ENCODE measurements around the gene MED15.

Gene MED15

GRCh38 chr22:20573833-20574615, 66.6 kb downstream of the MED15 start:
- TF ChIP-seq CTCF (IDR thresholded peaks at IDR 0.05; ENCODE audit: control extremely low read depth, extremely low read depth, low read depth, missing control alignments): no peak
- DNase-seq (ENCODE audit: extremely low spot score): no peak
- CTCF ChIA-PET: interaction anchor here (1.4 to 10.6 kb wide), 4 partner anchors 11 to 33 kb away, joined by 3 to 85 read pairs (median 4); no protein-coding TSS in a partner anchor
- POLR2A ChIA-PET: no interaction called here

GRCh38 chr22:20574920-20575353, 67.5 kb downstream of the MED15 start:
- no peak for DNase-seq (ENCODE audit: extremely low spot score)
- POLR2A ChIA-PET: no interaction called here
- no peak for TF ChIP-seq CTCF (IDR thresholded peaks at IDR 0.05; ENCODE audit: control extremely low read depth, extremely low read depth, low read depth, missing control alignments)
- CTCF ChIA-PET: interaction anchor here (0.8 to 10.6 kb wide), 3 partner anchors 12 to 32 kb away, joined by 3 to 85 read pairs (median 3); no protein-coding TSS in a partner anchor

GRCh38 chr22:20575724-20576444, 68.5 kb downstream of the MED15 start:
- no peak for TF ChIP-seq CTCF (IDR thresholded peaks at IDR 0.05; ENCODE audit: control extremely low read depth, extremely low read depth, low read depth, missing control alignments)
- ChIA-PET CTCF (interaction anchor here (0.8 to 10.6 kb wide), 2 partner anchors 11 to 13 kb away, joined by 3 to 85 read pairs; no protein-coding TSS in a partner anchor), POLR2A (no interaction called here)
- DNase-seq (ENCODE audit: extremely low spot score): no peak

GRCh38 chr22:20576445-20576816, 69.0 kb downstream of the MED15 start:
- ChIA-PET POLR2A (no interaction called here), CTCF (interaction anchor here (1.3 to 10.6 kb wide), 2 partner anchors 13 to 33 kb away, joined by 3 to 85 read pairs; no protein-coding TSS in a partner anchor)
- TF ChIP-seq CTCF (IDR thresholded peaks at IDR 0.05; ENCODE audit: control extremely low read depth, extremely low read depth, low read depth, missing control alignments): no peak

GRCh38 chr22:20577045-20577444, 69.6 kb downstream of the MED15 start:
- DNase-seq (ENCODE audit: extremely low spot score): no peak
- ChIA-PET POLR2A (no interaction called here), CTCF (interaction anchor here (1.3 to 10.6 kb wide), 2 partner anchors 14 to 32 kb away, joined by 3 to 85 read pairs; no protein-coding TSS in a partner anchor)
- no peak for TF ChIP-seq CTCF (IDR thresholded peaks at IDR 0.05; ENCODE audit: control extremely low read depth, extremely low read depth, low read depth, missing control alignments)

More at GRCh38 chr22:20576445-20576816, 69.0 kb downstream of the MED15 start:
- no peak for DNase-seq (ENCODE audit: extremely low spot score)

- CTCF ChIA-PET: interaction anchor here (1.3 to 10.6 kb wide), 2 partner anchors 14 to 31 kb away, joined by 3 to 85 read pairs; no protein-coding TSS in a partner anchor
- no peak for DNase-seq (ENCODE audit: extremely low spot score)
- no peak for TF ChIP-seq CTCF (IDR thresholded peaks at IDR 0.05; ENCODE audit: control extremely low read depth, extremely low read depth, low read depth, missing control alignments)
- POLR2A ChIA-PET: no interaction called here
These were observed 70.2 kb downstream of the MED15 start for GRCh38 chr22:20577549-20577975.

Data from GM10248 (cell line).